Measurements from ENCODE around the gene ZNF541. TPM values are rescaled to one million over a fixed set of nuclear protein-coding genes. Genes with fewer than 3 reads are reported as not detected.

The ZNF541 gene
- total and polyA plus RNA-seq, 2 donors (not counting 3 experiments of a cell fraction or from before 2014, with no cell fraction given): 0.03 to 0.13 TPM

- Histone ChIP-seq H3K9me1 (replicated peaks; ENCODE audit: control insufficient read depth, extremely low read depth, insufficient read depth, low read length) (no peaks in the 10 kb centered on the region), H3K4me1 (ENCODE audit: control insufficient read depth, extremely low read depth, insufficient read depth, low read length) (peaks cover 2% of the 10 kb centered on the region), H3K27ac (ENCODE audit: insufficient read depth, low read depth, low read length) (no peak overlapping the region), H4K20me1 (replicated peaks; ENCODE audit: control insufficient read depth, extremely low read depth, insufficient read depth, low read length) (no peaks in the 10 kb centered on the region), H3K79me2 (ENCODE audit: control insufficient read depth, insufficient read depth, low read length) (no peaks in the 10 kb centered on the region), H3K4me2 (ENCODE audit: insufficient read depth, low read length) (no peak overlapping the region), H3K4me3 (replicated peaks in 1 of 3; ENCODE audit: insufficient read depth in 1 of 3, low read depth in 1 of 3, low read length in 3 of 3) (no peak overlapping the region), H3K9ac (replicated peaks; ENCODE audit: extremely low read depth, insufficient read depth, low read length) (no peak overlapping the region), H3K27me3 (ENCODE audit: control insufficient read depth in 2 of 2, insufficient read depth in 2 of 2, low read length in 2 of 2) (peaks cover 8 to 19% of the 10 kb centered on the region in 2 experiments), H3K9me3 (replicated peaks; ENCODE audit: control insufficient read depth, insufficient read depth, low read length) (no peaks in the 10 kb centered on the region), H3K36me3 (ENCODE audit: control insufficient read depth in 2 of 2, extremely low read depth in 1 of 2, insufficient read depth in 2 of 2, low read length in 2 of 2) (no peaks in the 10 kb centered on the region), H2AFZ (ENCODE audit: low read depth, low read length) (no peak overlapping the region)
- intact Hi-C loops (cut with micrococcal nuclease) (no loop called here), dilution Hi-C loops (cut with MboI; ENCODE audit: extremely low pct_ligation_motif_present, low sequenced_read_pairs) (no loop called here)
- CTCF ChIA-PET: interaction anchor here (1.1 to 2.0 kb wide), 3 partner anchors 12 to 112 kb away, joined by 3 to 7 read pairs (median 3); no protein-coding TSS in a partner anchor
- FAIRE-seq (no peak), DNase-seq (ENCODE audit: low read depth, low spot score) (no peak)
- POLR2A ChIA-PET: no interaction called here
- no peak for TF ChIP-seq JUN (IDR thresholded peaks at IDR 0.05; ENCODE audit: borderline replicate concordance, insufficient read depth, insufficient read length, low read depth)
- no peak for TF ChIP-seq POLR2AphosphoS5 (IDR thresholded peaks at IDR 0.05; ENCODE audit: insufficient read depth, low read depth, low read length)
- TF ChIP-seq FOS (IDR thresholded peaks at IDR 0.05; ENCODE audit: borderline replicate concordance, insufficient read depth, low read length): no peak
- no peak for TF ChIP-seq MYC (IDR thresholded peaks at IDR 0.05; ENCODE audit: low read depth, low read length)
- no peak for TF ChIP-seq GATA2 (IDR thresholded peaks at IDR 0.05; ENCODE audit: insufficient read depth, insufficient read length, low read depth, low read length)
- TF ChIP-seq EZH2 (IDR thresholded peaks at IDR 0.05; ENCODE audit: borderline replicate concordance, low read depth, low read length, severe bottlenecking): no peak
- TF ChIP-seq MAX (IDR thresholded peaks at IDR 0.05; ENCODE audit: insufficient read depth, insufficient read length): no peak
- no peak for TF ChIP-seq CTCF (IDR thresholded peaks at IDR 0.05; ENCODE audit: extremely low read depth in 1 of 2, insufficient read depth in 1 of 2, low read depth in 1 of 2, low read length in 2 of 2)
- no peak for TF ChIP-seq POLR2A (IDR thresholded peaks at IDR 0.05; ENCODE audit: low read depth, low read length)
- BruUV-seq (replicated peaks): no TSS peak
Measured at GRCh38 chr19:47549261-47549862, 23.6 kb downstream of the ZNF541 start.
